ENCODE data around the gene SCAPER. TPM values are rescaled to one million over a fixed set of nuclear protein-coding genes. Genes with fewer than 3 reads are reported as not detected.

The SCAPER gene
- total RNA-seq, 1 donor from 2014 or later = 58.0 TPM

GRCh38 chr15:76614725-76615124 lies 290.4 kb downstream of the SCAPER start:
- Mint-ChIP-seq H3K4me1 (ENCODE audit: low read depth, unreplicated experiment) (no peaks in the 10 kb centered on the region), H3K36me3 (ENCODE audit: unreplicated experiment) (peaks cover 25% of the 10 kb centered on the region), H3K4me3 (ENCODE audit: unreplicated experiment) (no peak overlapping the region), H3K27me3 (ENCODE audit: unreplicated experiment) (no peaks in the 10 kb centered on the region), H3K27ac (ENCODE audit: unreplicated experiment) (no peak overlapping the region), H3K9me3 (ENCODE audit: unreplicated experiment) (peaks cover 7% of the 10 kb centered on the region)
- no peak for DNase-seq
- TF ChIP-seq CTCF (IDR thresholded peaks at IDR 0.05; ENCODE audit: partially characterized antibody, unreplicated experiment) = no peak

GRCh38 chr15:76588811-76589747 lies 316.1 kb downstream of the SCAPER start:
- H3K9me3 Mint-ChIP-seq (ENCODE audit: unreplicated experiment) = peaks cover 3% of the 10 kb centered on the region
- no peak overlapping the region for H3K4me3 Mint-ChIP-seq (ENCODE audit: unreplicated experiment)
- DNase-seq = no peak
- no peak for TF ChIP-seq CTCF (IDR thresholded peaks at IDR 0.05; ENCODE audit: partially characterized antibody, unreplicated experiment)
- H3K27ac Mint-ChIP-seq (ENCODE audit: unreplicated experiment) = no peak overlapping the region
- no peaks in the 10 kb centered on the region for H3K4me1 Mint-ChIP-seq (ENCODE audit: low read depth, unreplicated experiment)
- no peaks in the 10 kb centered on the region for H3K36me3 Mint-ChIP-seq (ENCODE audit: unreplicated experiment)
- H3K27me3 Mint-ChIP-seq (ENCODE audit: unreplicated experiment) = no peaks in the 10 kb centered on the region

GRCh38 chr15:76585576-76585897 lies 319.6 kb downstream of the SCAPER start:
- Mint-ChIP-seq H3K27me3 (ENCODE audit: unreplicated experiment) (no peaks in the 10 kb centered on the region), H3K9me3 (ENCODE audit: unreplicated experiment) (peaks cover 7% of the 10 kb centered on the region), H3K4me3 (ENCODE audit: unreplicated experiment) (no peak overlapping the region), H3K4me1 (ENCODE audit: low read depth, unreplicated experiment) (no peaks in the 10 kb centered on the region), H3K27ac (ENCODE audit: unreplicated experiment) (no peak overlapping the region), H3K36me3 (ENCODE audit: unreplicated experiment) (peaks cover 18% of the 10 kb centered on the region)
- TF ChIP-seq CTCF (IDR thresholded peaks at IDR 0.05; ENCODE audit: partially characterized antibody, unreplicated experiment) = no peak
- no peak for DNase-seq

GRCh38 chr15:76584868-76585575 lies 320.1 kb downstream of the SCAPER start:
- H3K4me3 Mint-ChIP-seq (ENCODE audit: unreplicated experiment) = no peak overlapping the region
- H3K36me3 Mint-ChIP-seq (ENCODE audit: unreplicated experiment) = peaks cover 19% of the 10 kb centered on the region
- H3K27me3 Mint-ChIP-seq (ENCODE audit: unreplicated experiment) = no peaks in the 10 kb centered on the region
- H3K4me1 Mint-ChIP-seq (ENCODE audit: low read depth, unreplicated experiment) = no peaks in the 10 kb centered on the region
- no peak for TF ChIP-seq CTCF (IDR thresholded peaks at IDR 0.05; ENCODE audit: partially characterized antibody, unreplicated experiment)
- H3K27ac Mint-ChIP-seq (ENCODE audit: unreplicated experiment) = no peak overlapping the region
- no peak for DNase-seq
- peaks cover 7% of the 10 kb centered on the region for H3K9me3 Mint-ChIP-seq (ENCODE audit: unreplicated experiment)

- Mint-ChIP-seq H3K9me3 (ENCODE audit: unreplicated experiment) (peaks cover 6% of the 10 kb centered on the region), H3K36me3 (ENCODE audit: unreplicated experiment) (peaks cover 24% of the 10 kb centered on the region), H3K4me3 (ENCODE audit: unreplicated experiment) (no peak overlapping the region), H3K27ac (ENCODE audit: unreplicated experiment) (no peak overlapping the region), H3K27me3 (ENCODE audit: unreplicated experiment) (no peaks in the 10 kb centered on the region), H3K4me1 (ENCODE audit: low read depth, unreplicated experiment) (no peaks in the 10 kb centered on the region)
- no peak for TF ChIP-seq CTCF (IDR thresholded peaks at IDR 0.05; ENCODE audit: partially characterized antibody, unreplicated experiment)
- DNase-seq = no peak
Measured at GRCh38 chr15:76582550-76582949, 322.6 kb downstream of the SCAPER start.
